Activated CD4-positive, alpha-beta T cell treated with anti-CD3 and anti-CD28 coated beads, Interleukin-2, amount 10 ng/mL, durations not matched to agents 7 days and 5 days (primary cell): ENCODE data around the gene SS18L1. TPM values are rescaled to one million over a fixed set of nuclear protein-coding genes. Genes with fewer than 3 reads are reported as not detected.

Experiments used
- CTCF ChIA-PET: fragments of 350-600 bp; sonication (Branson Sonifier 250); formaldehyde crosslinking; loops from one replicate; lab custom pipeline; 2021; ENCODE audit warnings: antibody characterized with exemption; lab: Charles Lee
- POLR2A ChIA-PET: fragments of 350-600 bp; sonication (Branson Sonifier 250); formaldehyde crosslinking; loops from one replicate; lab custom pipeline; 2021; ENCODE audit warnings: antibody characterized with exemption; lab: Charles Lee
- DNase-seq: peaks from one replicate; pipeline ENCODE4 v3.0.0-alpha.2; 2020
- H3K27ac Mint-ChIP-seq: one replicate; pipeline ENCODE4 v1.8.0; 2021; ENCODE audit warnings: mild to moderate bottlenecking, moderate library complexity, mixed read lengths
- H3K27me3 Mint-ChIP-seq: one replicate; pipeline ENCODE4 v1.8.0; 2021; ENCODE audit warnings: mixed read lengths
- H3K36me3 Mint-ChIP-seq: one replicate; pipeline ENCODE4 v1.8.0; 2021; ENCODE audit warnings: low read depth, mixed read lengths
- H3K4me1 Mint-ChIP-seq: one replicate; pipeline ENCODE4 v1.8.0; 2021; ENCODE audit warnings: mixed read lengths
- H3K4me3 Mint-ChIP-seq: one replicate; pipeline ENCODE4 v1.8.0; 2021; ENCODE audit warnings: mild to moderate bottlenecking, moderate library complexity, mixed read lengths
- H3K9me3 Mint-ChIP-seq: one replicate; pipeline ENCODE4 v1.8.0; 2021; ENCODE audit warnings: mixed read lengths
- total RNA-seq, 2 experiments: library from RNA; stranded (reverse); gene quantifications; one replicate each; pipeline ENCODE4 v1.2.3, GENCODE V29; 2021

Gene SS18L1
- total RNA-seq: 10 to 100 TPM; 17.3 to 19.7 TPM

GRCh38 chr20:62143081-62143956, at the start of gene SS18L1, which contains the start of gene PSMA7:
Gene SS18L1 (plus strand): TSS chr20:62143769. CDS start chr20:62143821, 52 bp downstream.
Gene PSMA7 (minus strand): TSS chr20:62143394. CDS start chr20:62143303, 91 bp downstream.
- CTCF ChIA-PET: interaction anchor here (1.0 kb wide), 1 partner anchor 162 kb away, joined by 3 read pairs; no protein-coding TSS in a partner anchor
- DNase-seq: peak; percentile 83
- POLR2A ChIA-PET: interaction anchor here (0.9 kb wide), 1 partner anchor 21 kb away, joined by 3 read pairs; the partner anchor contains the start of gene LSM14B
- H3K27me3 Mint-ChIP-seq: no peaks in the 10 kb centered on the region
- peaks cover 57% of the 10 kb centered on the region for H3K4me1 Mint-ChIP-seq
- H3K4me3 Mint-ChIP-seq: peak within 1 kb of the TSS; percentile 81
- H3K9me3 Mint-ChIP-seq: no peaks in the 10 kb centered on the region
- H3K27ac Mint-ChIP-seq: peak within 1 kb of the TSS; percentile 92
- H3K36me3 Mint-ChIP-seq: peaks cover 29% of the 10 kb centered on the region

- CTCF ChIA-PET: no interaction called here
- Mint-ChIP-seq H3K36me3 (no peaks in the 10 kb centered on the region), H3K4me1 (no peaks in the 10 kb centered on the region), H3K4me3 (no peak overlapping the region), H3K27ac (no peak overlapping the region), H3K9me3 (peaks cover 13% of the 10 kb centered on the region), H3K27me3 (no peaks in the 10 kb centered on the region)
- no peak for DNase-seq
- POLR2A ChIA-PET: no interaction called here
These were observed 46.9 kb upstream of the SS18L1 start for GRCh38 chr20:62096421-62097380.

- Mint-ChIP-seq H3K4me3 (no peak overlapping the region), H3K4me1 (no peaks in the 10 kb centered on the region), H3K36me3 (no peaks in the 10 kb centered on the region), H3K27me3 (no peaks in the 10 kb centered on the region), H3K27ac (no peak overlapping the region), H3K9me3 (peaks cover 10% of the 10 kb centered on the region)
- ChIA-PET CTCF (no interaction called here), POLR2A (no interaction called here)
- DNase-seq: no peak
These were observed 45.6 kb upstream of the SS18L1 start for GRCh38 chr20:62097881-62098407.

GRCh38 chr20:62101078-62101477, 42.5 kb upstream of the SS18L1 start:
- ChIA-PET POLR2A (no interaction called here), CTCF (interaction anchor here (0.6 to 0.7 kb wide), 2 partner anchors 21 to 35 kb away, joined by 3 read pairs; partner anchors contain the start of gene LSM14B)
- Mint-ChIP-seq H3K27me3 (no peaks in the 10 kb centered on the region), H3K36me3 (no peaks in the 10 kb centered on the region), H3K4me3 (no peak overlapping the region), H3K27ac (no peak overlapping the region), H3K9me3 (peaks cover 21% of the 10 kb centered on the region), H3K4me1 (no peaks in the 10 kb centered on the region)
- no peak for DNase-seq

GRCh38 chr20:62103508-62104233, 39.9 kb upstream of the SS18L1 start:
- no peak for DNase-seq
- Mint-ChIP-seq H3K4me3 (no peak overlapping the region), H3K27me3 (no peaks in the 10 kb centered on the region), H3K4me1 (no peaks in the 10 kb centered on the region), H3K9me3 (peaks cover 37% of the 10 kb centered on the region), H3K36me3 (no peaks in the 10 kb centered on the region), H3K27ac (no peak overlapping the region)
- ChIA-PET POLR2A (no interaction called here), CTCF (interaction anchor here (0.6 kb wide), 1 partner anchor 1056 kb away, joined by 3 read pairs; no protein-coding TSS in a partner anchor)

- Mint-ChIP-seq H3K4me1 (no peaks in the 10 kb centered on the region), H3K9me3 (peaks cover 42% of the 10 kb centered on the region), H3K4me3 (no peak overlapping the region), H3K36me3 (no peaks in the 10 kb centered on the region), H3K27me3 (no peaks in the 10 kb centered on the region), H3K27ac (no peak overlapping the region)
- ChIA-PET POLR2A (no interaction called here), CTCF (interaction anchor here (0.6 kb wide), 1 partner anchor 1056 kb away, joined by 3 read pairs; no protein-coding TSS in a partner anchor)
- no peak for DNase-seq
These were observed 39.3 kb upstream of the SS18L1 start for GRCh38 chr20:62104234-62104789.

GRCh38 chr20:62104791-62105345, 38.7 kb upstream of the SS18L1 start:
- H3K4me1 Mint-ChIP-seq: no peaks in the 10 kb centered on the region
- H3K27ac Mint-ChIP-seq: no peak overlapping the region
- ChIA-PET POLR2A (no interaction called here), CTCF (no interaction called here)
- H3K9me3 Mint-ChIP-seq: peaks cover 43% of the 10 kb centered on the region
- DNase-seq: no peak
- H3K4me3 Mint-ChIP-seq: no peak overlapping the region
- H3K27me3 Mint-ChIP-seq: no peaks in the 10 kb centered on the region
- H3K36me3 Mint-ChIP-seq: no peaks in the 10 kb centered on the region

GRCh38 chr20:62105592-62105991, 38.0 kb upstream of the SS18L1 start:
- Mint-ChIP-seq H3K4me3 (no peak overlapping the region), H3K36me3 (peaks cover 4% of the 10 kb centered on the region), H3K4me1 (no peaks in the 10 kb centered on the region), H3K9me3 (peaks cover 47% of the 10 kb centered on the region), H3K27ac (no peak overlapping the region), H3K27me3 (no peaks in the 10 kb centered on the region)
- ChIA-PET CTCF (interaction anchor here (0.6 to 2.0 kb wide), 2 partner anchors 16 to 1409 kb away, joined by 3 to 7 read pairs; no protein-coding TSS in a partner anchor), POLR2A (no interaction called here)
- no peak for DNase-seq

GRCh38 chr20:62111148-62111547, 32.4 kb upstream of the SS18L1 start:
- Mint-ChIP-seq H3K9me3 (peaks cover 52% of the 10 kb centered on the region), H3K27me3 (no peaks in the 10 kb centered on the region), H3K4me1 (no peaks in the 10 kb centered on the region), H3K36me3 (peaks cover 4% of the 10 kb centered on the region), H3K4me3 (no peak overlapping the region), H3K27ac (no peak overlapping the region)
- no peak for DNase-seq
- ChIA-PET POLR2A (no interaction called here), CTCF (no interaction called here)

- no peak overlapping the region for H3K27ac Mint-ChIP-seq
- peaks cover 4% of the 10 kb centered on the region for H3K4me1 Mint-ChIP-seq
- H3K36me3 Mint-ChIP-seq: peaks cover 7% of the 10 kb centered on the region
- peaks cover 47% of the 10 kb centered on the region for H3K9me3 Mint-ChIP-seq
- ChIA-PET POLR2A (no interaction called here), CTCF (interaction anchor here (0.6 kb wide), 1 partner anchor 10 kb away, joined by 3 read pairs; the partner anchor contains the start of gene LSM14B)
- DNase-seq: no peak
- no peaks in the 10 kb centered on the region for H3K27me3 Mint-ChIP-seq
- no peak overlapping the region for H3K4me3 Mint-ChIP-seq
These were observed 31.2 kb upstream of the SS18L1 start for GRCh38 chr20:62112368-62112767.

- Mint-ChIP-seq H3K4me1 (peaks cover 24% of the 10 kb centered on the region), H3K36me3 (peaks cover 7% of the 10 kb centered on the region), H3K4me3 (no peak overlapping the region), H3K9me3 (peaks cover 29% of the 10 kb centered on the region), H3K27me3 (no peaks in the 10 kb centered on the region), H3K27ac (no peak overlapping the region)
- DNase-seq: no peak
- POLR2A ChIA-PET: no interaction called here
- CTCF ChIA-PET: interaction anchor here (0.7 to 0.8 kb wide), 2 partner anchors 8 to 46 kb away, joined by 3 to 4 read pairs; no protein-coding TSS in a partner anchor
These were observed 28.7 kb upstream of the SS18L1 start for GRCh38 chr20:62114894-62115293.
